ENCODE measurements around the gene STK16.

Gene STK16

GRCh38 chr2:219243291-219243761 lies 2.0 kb upstream of the STK16 start:
- Histone ChIP-seq H3K36me3 (replicated peaks) (peaks cover 17% of the 10 kb centered on the region), H3K9me3 (no peaks in the 10 kb centered on the region; the same call in none of the 2 replicates), H3K4me1 (peaks cover 5% of the 10 kb centered on the region), H3K27me3 (ENCODE audit: low read depth) (no peaks in the 10 kb centered on the region), H3K4me3 (no peak overlapping the region)
- in situ Hi-C loops (cut with MboI; ENCODE audit: low sequenced_read_pairs), result no loop called here
- DNase-seq (ENCODE audit: low spot score in 2 of 2), result no peak

DNA sequence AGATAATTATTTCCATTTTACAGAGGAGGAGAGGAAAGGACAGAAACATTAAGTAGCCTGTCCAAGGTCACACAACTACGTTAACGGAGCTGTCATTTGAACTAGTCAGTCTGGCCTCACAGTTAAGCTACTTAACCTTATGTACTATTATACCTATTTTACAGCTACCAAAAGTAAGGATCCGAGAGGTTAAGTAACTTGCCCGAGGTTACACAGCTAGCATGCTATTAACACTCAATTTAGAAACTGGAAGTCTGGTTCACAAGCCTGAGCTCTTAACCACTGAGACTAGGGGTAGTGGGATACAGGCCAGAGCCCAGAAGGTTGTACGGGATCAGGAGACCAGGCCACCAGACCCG lies 511 bp upstream of the STK16 start:
- Histone ChIP-seq H3K4me3 (peak overlapping the region; percentile 89), H3K9me3 (no peaks in the 10 kb centered on the region; the same call in none of the 2 replicates), H3K4me1 (peaks cover 5% of the 10 kb centered on the region), H3K27me3 (ENCODE audit: low read depth) (no peaks in the 10 kb centered on the region), H3K36me3 (replicated peaks) (peaks cover 14% of the 10 kb centered on the region)
- DNase-seq (ENCODE audit: low spot score in 2 of 2), result no peak
- in situ Hi-C loops (cut with MboI; ENCODE audit: low sequenced_read_pairs), result no loop called here

DNA sequence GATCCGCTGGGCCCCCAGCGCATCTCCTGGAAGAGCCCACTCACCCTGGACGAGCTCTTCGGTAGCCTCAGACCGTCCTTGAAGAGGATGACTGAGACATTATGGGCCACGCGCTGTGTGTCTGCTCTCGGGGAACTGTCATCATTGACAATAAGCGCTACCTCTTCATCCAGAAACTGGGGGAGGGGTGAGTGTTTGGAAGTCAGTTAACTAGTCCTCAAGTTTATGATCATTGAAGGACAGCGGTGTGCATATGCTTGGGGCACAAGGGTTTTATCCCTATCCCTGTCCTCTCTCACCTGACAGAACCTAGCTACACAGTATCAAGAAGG lies 586 bp downstream of the STK16 start:
- in situ Hi-C loops (cut with MboI; ENCODE audit: low sequenced_read_pairs), result no loop called here

DNA sequence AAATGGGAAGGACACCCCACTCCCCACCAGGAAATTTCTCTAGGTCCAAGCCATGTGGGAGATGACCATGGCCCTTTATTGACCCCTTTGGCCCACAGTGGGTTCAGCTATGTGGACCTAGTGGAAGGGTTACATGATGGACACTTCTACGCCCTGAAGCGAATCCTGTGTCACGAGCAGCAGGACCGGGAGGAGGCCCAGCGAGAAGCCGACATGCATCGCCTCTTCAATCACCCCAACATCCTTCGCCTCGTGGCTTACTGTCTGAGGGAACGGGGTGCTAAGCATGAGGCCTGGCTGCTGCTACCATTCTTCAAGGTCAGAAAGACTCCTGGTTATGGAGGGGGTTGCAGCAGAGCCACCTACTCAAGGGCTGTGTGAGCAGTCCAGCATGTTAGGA lies 1.3 kb downstream of the STK16 start:
- no peak overlapping the region; the same call in 1 of the 2 replicates for H3K4me3 ChIP-seq
- H3K9me3 ChIP-seq, result no peaks in the 10 kb centered on the region; the same call in none of the 2 replicates
- in situ Hi-C loops (cut with MboI; ENCODE audit: low sequenced_read_pairs), result no loop called here
- DNase-seq (ENCODE audit: low spot score in 2 of 2), result no peak
- H3K27me3 ChIP-seq (ENCODE audit: low read depth), result no peaks in the 10 kb centered on the region
- peaks cover 26% of the 10 kb centered on the region for H3K36me3 ChIP-seq (replicated peaks)
- peaks cover 5% of the 10 kb centered on the region for H3K4me1 ChIP-seq

More for the DNA sequence above, 586 bp downstream of the STK16 start:
- peaks cover 5% of the 10 kb centered on the region for H3K4me1 ChIP-seq
- H3K36me3 ChIP-seq (replicated peaks), result peaks cover 20% of the 10 kb centered on the region
- H3K9me3 ChIP-seq, result no peaks in the 10 kb centered on the region; the same call in none of the 2 replicates
- peak overlapping the region; percentile 89 for H3K4me3 ChIP-seq
- no peak for DNase-seq (ENCODE audit: low spot score in 2 of 2)
- no peaks in the 10 kb centered on the region for H3K27me3 ChIP-seq (ENCODE audit: low read depth)

- peaks cover 28% of the 10 kb centered on the region for H3K36me3 ChIP-seq (replicated peaks)
- H3K27me3 ChIP-seq (ENCODE audit: low read depth), result no peaks in the 10 kb centered on the region
- H3K4me1 ChIP-seq, result peaks cover 14% of the 10 kb centered on the region
- DNase-seq (ENCODE audit: low spot score in 2 of 2), result no peak
- no peak overlapping the region for H3K4me3 ChIP-seq
- H3K9me3 ChIP-seq, result no peaks in the 10 kb centered on the region; the same call in none of the 2 replicates
- in situ Hi-C loops (cut with MboI; ENCODE audit: low sequenced_read_pairs), result no loop called here
Measured at GRCh38 chr2:219247678-219248642, 2.7 kb downstream of the STK16 start.

- H3K9me3 ChIP-seq, result no peaks in the 10 kb centered on the region; the same call in none of the 2 replicates
- H3K27me3 ChIP-seq (ENCODE audit: low read depth), result no peaks in the 10 kb centered on the region; the same call in 1 of the 2 replicates
- peaks cover 28% of the 10 kb centered on the region for H3K36me3 ChIP-seq (replicated peaks)
- no peak overlapping the region for H3K4me3 ChIP-seq
- in situ Hi-C loops (cut with MboI; ENCODE audit: low sequenced_read_pairs), result no loop called here
- DNase-seq (ENCODE audit: low spot score in 2 of 2), result no peak
- peaks cover 15% of the 10 kb centered on the region for H3K4me1 ChIP-seq
Measured at GRCh38 chr2:219248845-219249202, 3.5 kb downstream of the STK16 start.

GRCh38 chr2:219249203-219249980 lies 4.1 kb downstream of the STK16 start:
- peaks cover 28% of the 10 kb centered on the region for H3K36me3 ChIP-seq (replicated peaks)
- H3K4me1 ChIP-seq, result peaks cover 15% of the 10 kb centered on the region
- no peak for DNase-seq (ENCODE audit: low spot score in 2 of 2)
- peaks cover 6% of the 10 kb centered on the region for H3K27me3 ChIP-seq (ENCODE audit: low read depth)
- in situ Hi-C loops (cut with MboI; ENCODE audit: low sequenced_read_pairs), result no loop called here
- H3K4me3 ChIP-seq, result no peak overlapping the region
- H3K9me3 ChIP-seq, result no peaks in the 10 kb centered on the region; the same call in none of the 2 replicates

GRCh38 chr2:219250049-219250781 lies 4.9 kb downstream of the STK16 start:
- in situ Hi-C loops (cut with MboI; ENCODE audit: low sequenced_read_pairs), result no loop called here
- DNase-seq (ENCODE audit: low spot score in 2 of 2), result no peak
- Histone ChIP-seq H3K36me3 (replicated peaks) (peaks cover 28% of the 10 kb centered on the region), H3K4me1 (peaks cover 15% of the 10 kb centered on the region), H3K27me3 (ENCODE audit: low read depth) (peaks cover 12% of the 10 kb centered on the region), H3K9me3 (no peaks in the 10 kb centered on the region; the same call in none of the 2 replicates), H3K4me3 (no peak overlapping the region)

DNA sequence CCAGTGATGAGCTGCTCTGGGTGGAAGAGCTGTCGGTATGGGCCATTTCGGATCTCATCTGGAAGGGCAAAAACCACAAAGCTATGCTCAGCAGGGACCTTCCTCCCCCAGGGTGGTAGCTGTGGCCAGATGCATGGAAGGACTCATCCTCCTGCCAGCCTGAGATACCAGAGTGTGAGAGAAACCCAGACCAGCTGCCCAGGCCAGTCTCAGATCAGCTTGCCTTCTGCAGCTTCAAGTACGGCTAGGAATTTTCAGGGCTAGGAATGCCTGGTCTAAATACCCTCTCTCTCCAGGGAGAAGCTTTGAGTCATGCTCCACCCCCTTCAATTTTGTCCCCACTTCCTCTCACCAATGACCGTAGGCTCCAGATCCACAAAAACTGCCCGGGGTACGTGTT lies 6.4 kb downstream of the STK16 start:
- no peak for DNase-seq (ENCODE audit: low spot score in 2 of 2)
- Histone ChIP-seq H3K4me3 (no peak overlapping the region), H3K4me1 (peaks cover 10% of the 10 kb centered on the region), H3K27me3 (ENCODE audit: low read depth) (peaks cover 23% of the 10 kb centered on the region), H3K36me3 (replicated peaks) (peaks cover 28% of the 10 kb centered on the region), H3K9me3 (no peaks in the 10 kb centered on the region)
- in situ Hi-C loops (cut with MboI; ENCODE audit: low sequenced_read_pairs), result no loop called here

DNA sequence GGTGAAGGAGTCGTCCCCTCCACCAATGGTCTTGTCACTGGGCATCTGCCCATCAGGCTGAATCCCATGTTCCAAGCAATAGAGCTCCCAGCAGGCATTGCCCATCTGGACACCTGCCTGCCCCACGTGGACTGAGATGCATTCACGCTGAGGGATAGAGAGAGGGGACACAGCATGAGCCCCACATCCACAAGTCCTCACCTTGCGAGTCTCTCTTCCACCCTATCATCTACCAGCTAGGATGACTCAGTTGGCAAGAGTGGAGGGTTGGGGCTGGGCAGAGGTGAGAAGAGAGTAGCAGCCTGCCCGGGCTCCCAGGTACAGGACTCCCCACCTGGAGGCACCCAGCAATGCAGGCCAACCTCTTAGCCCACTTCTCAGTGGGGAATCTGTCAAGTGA lies 6.8 kb downstream of the STK16 start:
- H3K36me3 ChIP-seq (replicated peaks), result peaks cover 28% of the 10 kb centered on the region
- H3K4me1 ChIP-seq, result peaks cover 10% of the 10 kb centered on the region
- no peaks in the 10 kb centered on the region for H3K9me3 ChIP-seq
- in situ Hi-C loops (cut with MboI; ENCODE audit: low sequenced_read_pairs), result no loop called here
- peak overlapping the region; percentile 52 for H3K4me3 ChIP-seq
- no peak for DNase-seq (ENCODE audit: low spot score in 2 of 2)
- peaks cover 24% of the 10 kb centered on the region for H3K27me3 ChIP-seq (ENCODE audit: low read depth)

DNA sequence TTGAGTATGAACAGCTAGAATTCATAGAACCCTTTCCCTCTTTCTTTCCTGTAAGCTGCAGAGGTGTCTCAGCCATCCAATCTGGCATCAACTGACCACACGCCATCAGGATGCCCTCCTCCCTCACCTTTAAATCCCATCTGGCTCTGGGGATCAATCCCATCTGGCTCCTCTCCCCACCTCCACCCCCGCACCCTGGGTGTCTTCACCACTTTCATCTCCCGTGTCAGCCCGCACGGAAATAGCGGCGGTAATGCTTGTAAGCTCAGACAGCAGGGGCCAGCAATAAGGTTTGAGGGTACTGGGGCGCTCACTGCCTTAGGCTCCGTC lies 7.3 kb downstream of the STK16 start:
- no peak for DNase-seq (ENCODE audit: low spot score in 2 of 2)
- H3K27me3 ChIP-seq (ENCODE audit: low read depth), result peaks cover 24% of the 10 kb centered on the region
- in situ Hi-C loops (cut with MboI; ENCODE audit: low sequenced_read_pairs), result no loop called here
- no peaks in the 10 kb centered on the region for H3K9me3 ChIP-seq
- peaks cover 24% of the 10 kb centered on the region for H3K36me3 ChIP-seq (replicated peaks)
- peak overlapping the region; percentile 52 for H3K4me3 ChIP-seq
- H3K4me1 ChIP-seq, result peaks cover 10% of the 10 kb centered on the region

- peaks cover 10% of the 10 kb centered on the region for H3K4me1 ChIP-seq
- H3K27me3 ChIP-seq (ENCODE audit: low read depth), result peaks cover 24% of the 10 kb centered on the region
- in situ Hi-C loops (cut with MboI; ENCODE audit: low sequenced_read_pairs), result no loop called here
- H3K4me3 ChIP-seq, result peak within 1 kb of the TSS; percentile 52
- peak in 1 of 2 experiments; percentile 58 for DNase-seq (ENCODE audit: low spot score in 2 of 2)
- no peaks in the 10 kb centered on the region for H3K9me3 ChIP-seq
- peaks cover 18% of the 10 kb centered on the region for H3K36me3 ChIP-seq (replicated peaks)
Measured at GRCh38 chr2:219252900-219253752, 7.8 kb downstream of the STK16 start, which contains the start of gene TUBA4B. TSS of gene TUBA4B (plus strand) at chr2:219253243. CDS start at chr2:219253408, 165 bp downstream.

Measured in HAP-1 (cell line).